Gastrocnemius medialis (tissue), 4 donors: ENCODE results near the gene CHM. TPM values are rescaled to one million over a fixed set of nuclear protein-coding genes. Genes with fewer than 3 reads are reported as not detected.
A peak's percentile ranks its signal among the peaks of the same experiment; 100 is the strongest.

Experiments
- ATAC-seq, 2 donors: fragments of 150-250 bp; one replicate each; pipeline ENCODE4 v1.9.1; 2016
- DNase-seq, 2 donors: peaks; one replicate each; pipeline ENCODE4 v3.0.0-alpha.2; 2019
- H3K27ac ChIP-seq, 4 donors: fragments of 200-600 bp; sonication (generic); 1 replicate in 1 of 4; 2 replicates in 3 of 4; pipeline ENCODE4 v1.5.1; 2016 to 2018; ENCODE audit warnings: mild to moderate bottlenecking in 2 of 4, moderate library complexity in 1 of 4
- H3K27me3 ChIP-seq, 3 donors: fragments of 200-600 bp; sonication (generic) in 2 of 3; 1 replicate in 1 of 3; 2 replicates in 2 of 3; pipeline versions ENCODE4 v1.5.1 to v1.6.0; 2016 to 2019; ENCODE audit warnings: mild to moderate bottlenecking in 1 of 3, moderate library complexity in 1 of 3
- H3K36me3 ChIP-seq, 2 donors: fragments of 200-600 bp; sonication (generic) in 1 of 2; one replicate each; pipeline ENCODE4 v1.5.1; 2017 to 2018
- H3K4me1 ChIP-seq, 2 donors: fragments of 200-600 bp; sonication (generic) in 1 of 2; one replicate each; pipeline ENCODE4 v1.5.1; 2016 to 2017; ENCODE audit warnings: mild to moderate bottlenecking in 2 of 2
- H3K4me3 ChIP-seq, 4 donors: fragments of 200-600 bp; sonication (generic) in 3 of 4; 1 replicate in 1 of 4; 2 replicates in 3 of 4; pipeline ENCODE4 v1.5.1; 2016 to 2019; ENCODE audit warnings: mild to moderate bottlenecking in 2 of 4
- H3K9me3 ChIP-seq, 3 donors: fragments of 200-600 bp; sonication (generic) in 2 of 3; 1 replicate in 1 of 3; 2 replicates in 2 of 3; pipeline ENCODE4 v1.5.1; 2016 to 2019
- POLR2A ChIP-seq, 2 donors: fragments of 450-650 bp; IDR thresholded peaks; one replicate each; pipeline ENCODE4 v1.6.1; 2017; ENCODE audit warnings: antibody characterized with exemption in 2 of 2, mild to moderate bottlenecking in 2 of 2, moderate library complexity in 2 of 2
- in situ Hi-C, 4 donors: fragments of 200-750 bp; cut with MboI; loops; one replicate each; pipeline versions ENCODE4 v1.15.0 to v1.8.0; 2017; ENCODE audit warnings: low sequenced_read_pairs in 4 of 4
- intact Hi-C: fragments of 100-400 bp; cut with DNase I; formaldehyde crosslinking; loops from one replicate; pipeline ENCODE4 v1.15.1; 2023; ENCODE audit warnings: low total_unique reads
- total RNA-seq, 4 donors: library from RNA; depleted of rRNA; stranded (reverse); fragments of >200 nt; gene quantifications; one replicate each; pipeline versions ENCODE4 v1.1.0 to v1.2.3, GENCODE V29; 2016
- TF ChIP-seq, protein P1 (sequence below), 5 experiments: fragments of 450-650 bp in 3 of 5; fragments of 200-600 bp in 2 of 5; sonication (generic) in 2 of 5; IDR thresholded peaks in 4 of 5; conservative IDR thresholded peaks in 1 of 5; 1 replicate in 4 of 5; 2 replicates in 1 of 5; pipeline ENCODE4 v1.5.1; 2016 to 2019; ENCODE audit warnings: antibody characterized with exemption in 5 of 5, mild to moderate bottlenecking in 3 of 5, moderate library complexity in 3 of 5

Gene CHM
- total RNA-seq, 4 donors from 2014 or later = 10.4 to 17.8 (median 13.8) TPM

DNA sequence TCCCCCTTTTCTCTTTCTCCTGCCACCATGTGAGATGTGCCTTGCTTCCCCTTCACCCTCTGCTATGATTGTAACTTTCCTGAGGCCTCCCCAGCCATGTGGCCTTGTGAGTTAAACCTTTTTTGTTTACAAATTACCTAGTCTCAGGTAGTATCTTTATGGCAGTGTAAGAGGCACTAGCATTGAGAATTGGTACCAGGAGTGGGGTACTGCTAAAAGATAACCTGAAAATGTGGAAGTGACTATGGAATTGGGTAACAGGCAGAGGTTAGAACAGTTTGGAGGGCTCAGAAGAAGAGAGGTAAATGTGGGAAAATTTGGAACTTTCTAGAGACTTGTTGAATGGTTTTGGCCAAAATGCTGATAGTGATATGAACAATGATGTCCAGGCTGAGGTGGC lies 182.0 kb downstream of the CHM start:
- TF ChIP-seq POLR2A (IDR thresholded peaks at IDR 0.05) = no peak
- DNase-seq (no peak), ATAC-seq (no peak)
- intact Hi-C loops = no loop called here
- in situ Hi-C loops = no loop called here
- H3K36me3 ChIP-seq = peaks cover 0 to 18% of the 10 kb centered on the region in 2 donors
- H3K4me3 ChIP-seq = no peak overlapping the region
- H3K9me3 ChIP-seq = no peaks in the 10 kb centered on the region
- no peaks in the 10 kb centered on the region for H3K27me3 ChIP-seq
- no peaks in the 10 kb centered on the region for H3K4me1 ChIP-seq
- H3K27ac ChIP-seq = no peak overlapping the region

DNA sequence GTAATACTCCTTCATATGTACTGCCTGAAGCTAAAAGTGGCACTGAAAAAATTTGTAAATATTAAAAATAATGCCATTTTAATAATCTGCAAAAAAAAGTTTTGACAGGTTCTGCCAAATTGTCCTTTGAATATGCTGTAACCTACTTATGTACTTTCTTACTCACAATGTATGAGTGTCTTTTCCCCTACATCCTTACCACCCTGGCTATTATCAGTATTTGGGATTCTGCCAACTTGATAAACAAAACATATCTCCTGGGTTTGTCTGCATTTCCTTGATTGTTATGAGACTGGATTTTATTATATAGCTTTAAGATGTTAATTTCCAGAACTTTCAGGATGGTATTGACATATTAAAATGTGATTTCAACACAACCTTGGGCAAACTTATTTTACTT lies 187.9 kb downstream of the CHM start:
- H3K4me1 ChIP-seq = no peaks in the 10 kb centered on the region
- H3K36me3 ChIP-seq = peaks cover 0 to 7% of the 10 kb centered on the region in 2 donors
- no peaks in the 10 kb centered on the region for H3K9me3 ChIP-seq
- H3K4me3 ChIP-seq = no peak overlapping the region
- no peaks in the 10 kb centered on the region for H3K27me3 ChIP-seq
- in situ Hi-C loops (no loop called here), intact Hi-C loops (loop anchor here (10.0 kb wide), 1 partner anchor 185 kb away; the partner anchor contains the start of gene CHM)
- no peak for ATAC-seq
- no peak overlapping the region for H3K27ac ChIP-seq
- no peak for DNase-seq
- no peak for TF ChIP-seq POLR2A (IDR thresholded peaks at IDR 0.05)
- TF ChIP-seq, protein P1, sequence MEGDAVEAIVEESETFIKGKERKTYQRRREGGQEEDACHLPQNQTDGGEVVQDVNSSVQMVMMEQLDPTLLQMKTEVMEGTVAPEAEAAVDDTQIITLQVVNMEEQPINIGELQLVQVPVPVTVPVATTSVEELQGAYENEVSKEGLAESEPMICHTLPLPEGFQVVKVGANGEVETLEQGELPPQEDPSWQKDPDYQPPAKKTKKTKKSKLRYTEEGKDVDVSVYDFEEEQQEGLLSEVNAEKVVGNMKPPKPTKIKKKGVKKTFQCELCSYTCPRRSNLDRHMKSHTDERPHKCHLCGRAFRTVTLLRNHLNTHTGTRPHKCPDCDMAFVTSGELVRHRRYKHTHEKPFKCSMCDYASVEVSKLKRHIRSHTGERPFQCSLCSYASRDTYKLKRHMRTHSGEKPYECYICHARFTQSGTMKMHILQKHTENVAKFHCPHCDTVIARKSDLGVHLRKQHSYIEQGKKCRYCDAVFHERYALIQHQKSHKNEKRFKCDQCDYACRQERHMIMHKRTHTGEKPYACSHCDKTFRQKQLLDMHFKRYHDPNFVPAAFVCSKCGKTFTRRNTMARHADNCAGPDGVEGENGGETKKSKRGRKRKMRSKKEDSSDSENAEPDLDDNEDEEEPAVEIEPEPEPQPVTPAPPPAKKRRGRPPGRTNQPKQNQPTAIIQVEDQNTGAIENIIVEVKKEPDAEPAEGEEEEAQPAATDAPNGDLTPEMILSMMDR (IDR thresholded peaks at IDR 0.05 in 4 of 5, conservative IDR thresholded peaks at IDR 0.05 in 1 of 5) = no peak

DNA sequence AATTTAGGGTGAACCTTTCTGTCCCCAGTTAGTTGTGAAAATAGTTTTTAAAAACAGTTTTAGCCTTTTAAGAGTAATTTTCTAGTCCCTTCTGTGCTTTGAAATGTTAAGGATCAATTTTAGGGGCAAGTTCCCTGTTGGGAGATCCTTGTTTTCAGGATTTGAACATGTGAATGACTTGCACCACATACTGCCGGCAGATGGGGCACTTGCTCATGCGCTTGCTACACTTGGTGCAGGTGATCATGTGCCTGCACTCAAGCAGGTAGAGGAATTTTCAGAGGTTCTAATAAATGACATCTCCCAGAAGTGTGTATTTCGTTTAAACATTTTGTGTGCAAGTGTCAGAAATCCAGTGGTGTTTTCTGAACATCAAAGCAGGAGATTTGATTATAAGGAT lies 195.9 kb downstream of the CHM start:
- no peak overlapping the region for H3K27ac ChIP-seq
- no peak for ATAC-seq
- intact Hi-C loops = loop anchor here (10.0 kb wide), 1 partner anchor 193 kb away; the partner anchor contains the start of gene CHM
- in situ Hi-C loops = no loop called here
- H3K36me3 ChIP-seq = no peaks in the 10 kb centered on the region
- no peak overlapping the region for H3K4me3 ChIP-seq
- TF ChIP-seq, protein P1 (IDR thresholded peaks at IDR 0.05 in 4 of 5, conservative IDR thresholded peaks at IDR 0.05 in 1 of 5) = peak in 1 of 5 experiments; percentile 29
- TF ChIP-seq POLR2A (IDR thresholded peaks at IDR 0.05) = no peak
- DNase-seq = no peak
- no peaks in the 10 kb centered on the region for H3K4me1 ChIP-seq
- H3K27me3 ChIP-seq = no peaks in the 10 kb centered on the region
- H3K9me3 ChIP-seq = no peaks in the 10 kb centered on the region

DNA sequence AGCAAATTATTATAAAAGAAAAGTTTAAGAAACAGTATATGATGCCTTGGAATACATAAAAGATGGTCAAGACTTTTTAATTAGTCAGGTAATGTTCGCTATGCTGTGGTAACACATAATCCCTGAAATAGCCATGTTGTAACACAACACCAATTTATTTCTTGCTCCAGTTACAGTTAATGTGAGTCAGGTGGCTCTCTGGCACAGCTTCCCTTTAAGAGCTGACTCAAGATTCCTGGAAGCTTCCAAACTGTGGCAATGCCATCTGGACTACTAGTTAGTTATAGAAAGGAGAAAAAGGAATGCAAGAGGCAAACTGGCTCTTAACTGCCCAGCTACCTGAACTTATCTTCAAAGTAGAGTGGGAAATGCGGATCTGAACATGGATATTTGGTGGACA lies 210.5 kb downstream of the CHM start:
- Histone ChIP-seq H3K4me1 (peaks cover 0 to 3% of the 10 kb centered on the region in 2 donors), H3K9me3 (no peaks in the 10 kb centered on the region), H3K27ac (no peak overlapping the region), H3K36me3 (no peaks in the 10 kb centered on the region), H3K4me3 (no peak overlapping the region), H3K27me3 (no peaks in the 10 kb centered on the region)
- TF ChIP-seq POLR2A (IDR thresholded peaks at IDR 0.05) = no peak
- TF ChIP-seq, protein P1 (IDR thresholded peaks at IDR 0.05 in 4 of 5, conservative IDR thresholded peaks at IDR 0.05 in 1 of 5) = no peak
- intact Hi-C loops (no loop called here), in situ Hi-C loops (no loop called here)
- DNase-seq (peak; percentile 19 to 20), ATAC-seq (peak; percentile 78 to 100)

DNA sequence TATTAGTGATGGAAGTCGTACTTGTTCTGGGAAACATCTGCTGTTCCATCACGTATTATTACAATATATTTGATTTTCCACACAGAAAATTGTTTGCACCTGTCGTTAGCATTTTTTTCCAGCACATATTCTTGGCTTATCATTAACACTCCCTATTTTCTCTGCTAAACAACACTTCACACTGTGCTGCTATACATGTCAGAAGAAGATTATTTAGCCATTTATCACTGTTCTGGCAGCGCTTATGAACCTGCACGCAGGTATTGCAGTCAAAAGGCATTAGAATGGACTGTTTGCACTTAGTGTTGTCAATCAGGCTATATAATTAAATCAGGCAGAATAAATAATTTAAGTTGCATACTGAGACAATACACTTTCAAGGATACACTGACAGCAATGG lies 218.6 kb downstream of the CHM start:
- H3K27ac ChIP-seq = no peak overlapping the region
- intact Hi-C loops = no loop called here
- H3K9me3 ChIP-seq = no peaks in the 10 kb centered on the region
- H3K4me3 ChIP-seq = no peak overlapping the region
- no peaks in the 10 kb centered on the region for H3K27me3 ChIP-seq
- no peaks in the 10 kb centered on the region for H3K4me1 ChIP-seq
- no peak for TF ChIP-seq POLR2A (IDR thresholded peaks at IDR 0.05)
- TF ChIP-seq, protein P1 (IDR thresholded peaks at IDR 0.05 in 4 of 5, conservative IDR thresholded peaks at IDR 0.05 in 1 of 5) = no peak
- H3K36me3 ChIP-seq = no peaks in the 10 kb centered on the region
- ATAC-seq = no peak
- DNase-seq = no peak
- in situ Hi-C loops = no loop called here
